Bronchial epithelial cell (primary cell): ENCODE measurements around the gene ACY1. TPM values are rescaled to one million over a fixed set of nuclear protein-coding genes. Genes with fewer than 3 reads are reported as not detected.

Experiments
- DNase-seq: peaks from one replicate; pipeline ENCODE4 v3.0.0-alpha.2; 2010; ENCODE audit warnings: low read depth
- FAIRE-seq: peaks from 2 replicates; lab custom pipeline; 2011; peaks lifted over from hg19 to GRCh38; lab: Jason Lieb, UNC
- H3K27me3 ChIP-seq: 2 replicates; pipeline ENCODE4 v1.5.1; 2011; ENCODE audit warnings: low read length; ENCODE audit not compliant: control insufficient read depth, insufficient read depth
- H3K36me3 ChIP-seq: 2 replicates; pipeline ENCODE4 v1.5.1; 2011; ENCODE audit warnings: low read length; ENCODE audit not compliant: control insufficient read depth, insufficient read depth
- H3K4me3 ChIP-seq: 2 replicates; pipeline ENCODE4 v1.5.1; 2011; ENCODE audit warnings: mild to moderate bottlenecking, low read depth, low read length, control low read depth
- CTCF ChIP-seq: IDR thresholded peaks from 2 replicates; pipeline ENCODE4 v1.5.1; 2011; ENCODE audit warnings: mild to moderate bottlenecking, moderate library complexity, low read length, control low read depth, inconsistent platforms; ENCODE audit not compliant: insufficient read depth, severe bottlenecking
- total RNA-seq: library from RNA; depleted of rRNA; stranded (reverse); fragments of >200 nt; gene quantifications from 2 replicates; pipeline ENCODE4 v1.2.1, GENCODE V29; 2014

ACY1 gene
- total RNA-seq, 1 donor from 2014 or later: 69.2 TPM

GRCh38 chr3:51961011-51961410, 22.3 kb upstream of the ACY1 start:
- Histone ChIP-seq H3K4me3 (no peak overlapping the region), H3K27me3 (no peaks in the 10 kb centered on the region), H3K36me3 (peaks cover 1% of the 10 kb centered on the region)
- TF ChIP-seq CTCF: no peak
- no peak for FAIRE-seq
- no peak for DNase-seq

DNA sequence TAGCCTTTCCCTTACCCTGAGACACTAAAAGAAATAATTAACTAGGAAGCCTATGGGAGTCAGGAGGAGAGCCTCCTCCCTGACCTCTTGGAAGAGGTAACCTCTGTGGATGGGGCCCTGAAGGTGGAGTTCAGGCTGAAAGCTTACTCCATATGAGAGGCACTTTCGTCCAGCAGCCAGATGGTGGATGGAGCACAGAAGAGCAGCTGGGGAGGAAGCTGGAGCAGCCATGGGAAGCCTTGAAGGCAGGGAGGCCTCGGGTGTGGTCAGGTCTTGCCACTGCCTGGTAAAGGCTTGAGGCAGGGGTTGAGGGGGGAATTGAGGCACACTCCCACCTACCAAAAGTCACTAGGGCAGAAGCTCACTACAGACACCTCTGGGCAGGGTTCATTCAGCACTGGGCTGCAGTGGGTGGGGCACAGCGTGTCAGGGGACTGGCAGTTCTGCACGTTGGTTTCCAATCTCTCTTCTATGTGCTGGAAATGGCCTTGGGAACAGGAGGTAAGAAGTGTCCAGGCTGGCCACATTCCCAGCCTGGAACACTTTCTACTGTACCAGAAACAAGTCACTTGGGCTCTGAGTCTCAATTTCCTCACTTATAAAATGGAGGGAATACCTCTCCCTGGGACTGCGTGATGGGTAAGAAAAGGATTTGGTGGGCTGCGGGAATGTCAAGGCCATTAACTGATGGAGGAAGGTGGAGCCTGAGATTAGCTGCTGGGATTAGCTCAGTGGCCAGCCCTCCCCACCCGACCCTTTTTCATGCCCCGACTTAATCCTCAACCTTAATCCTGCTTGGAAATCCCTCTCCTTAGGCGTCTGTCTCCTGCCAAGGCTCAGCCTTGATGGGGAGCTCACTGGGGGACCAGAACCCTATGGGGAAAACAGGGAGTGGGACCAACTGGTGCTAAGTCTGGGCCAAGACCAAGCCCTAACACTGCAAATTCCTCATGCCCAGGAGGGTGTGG, 21.4 kb upstream of the ACY1 start:
- no peak for FAIRE-seq
- Histone ChIP-seq H3K36me3 (peaks cover 1% of the 10 kb centered on the region), H3K27me3 (no peaks in the 10 kb centered on the region), H3K4me3 (no peak overlapping the region)
- no peak for DNase-seq
- no peak for TF ChIP-seq CTCF

GRCh38 chr3:51962854-51963530, 20.3 kb upstream of the ACY1 start:
- FAIRE-seq (no peak), DNase-seq (no peak)
- Histone ChIP-seq H3K36me3 (peaks cover 1% of the 10 kb centered on the region), H3K4me3 (no peak overlapping the region), H3K27me3 (no peaks in the 10 kb centered on the region)
- TF ChIP-seq CTCF: no peak

- no peak for TF ChIP-seq CTCF
- no peak overlapping the region for H3K4me3 ChIP-seq
- H3K27me3 ChIP-seq: no peaks in the 10 kb centered on the region
- H3K36me3 ChIP-seq: peaks cover 1% of the 10 kb centered on the region
- FAIRE-seq (no peak), DNase-seq (no peak)
Measured at GRCh38 chr3:51963951-51964451, 19.3 kb upstream of the ACY1 start.

- Histone ChIP-seq H3K4me3 (no peak overlapping the region), H3K36me3 (no peaks in the 10 kb centered on the region), H3K27me3 (no peaks in the 10 kb centered on the region)
- DNase-seq (no peak), FAIRE-seq (no peak)
- no peak for TF ChIP-seq CTCF
Measured at GRCh38 chr3:51964521-51964920, 18.8 kb upstream of the ACY1 start.
